Liver (tissue), 3 donors: ENCODE measurements around the gene ZEB1.

Experiments
- ATF3 ChIP-seq: IDR thresholded peaks from 2 replicates; pipeline ENCODE4 v1.6.1; 2016; ENCODE audit warnings: antibody characterized with exemption
- CTCF ChIP-seq: fragments of 150-350 bp; IDR thresholded peaks from 2 replicates; pipeline ENCODE4 v1.5.1; 2017; ENCODE audit warnings: improper control_type of control experiment, low read depth, low read length; ENCODE audit not compliant: missing input control
- EGR1 ChIP-seq, 2 donors: IDR thresholded peaks; 2 replicates each; pipeline ENCODE4 v1.6.1; 2016 to 2018; ENCODE audit warnings: antibody characterized with exemption in 2 of 2, low read depth in 2 of 2
- JUND ChIP-seq, 2 donors: IDR thresholded peaks; 2 replicates each; pipeline ENCODE4 v1.6.1; 2016; ENCODE audit warnings: antibody characterized with exemption in 2 of 2
- RAD21 ChIP-seq, 2 donors: IDR thresholded peaks; 2 replicates each; pipeline ENCODE4 v1.6.1; 2016; ENCODE audit warnings: antibody characterized with exemption in 2 of 2, mild to moderate bottlenecking in 2 of 2
- REST ChIP-seq: IDR thresholded peaks from 2 replicates; pipeline ENCODE4 v1.6.1; 2016; ENCODE audit warnings: antibody characterized with exemption, mild to moderate bottlenecking
- RXRA ChIP-seq, 2 donors: IDR thresholded peaks; 2 replicates each; pipeline ENCODE4 v1.6.1; 2017 to 2018; ENCODE audit warnings: antibody characterized with exemption in 2 of 2, mild to moderate bottlenecking in 1 of 2
- SP1 ChIP-seq: IDR thresholded peaks from 2 replicates; pipeline ENCODE4 v1.6.1; 2018; ENCODE audit warnings: antibody characterized with exemption, mild to moderate bottlenecking
- TAF1 ChIP-seq: conservative IDR thresholded peaks from 2 replicates; pipeline ENCODE4 v1.6.1; 2016; ENCODE audit warnings: antibody characterized with exemption, mild to moderate bottlenecking
- donor health status: healthy.
- donor health status: healthy.

- TF ChIP-seq REST (no peak), CTCF (peak; percentile 52), TAF1 (no peak), SP1 (no peak), ATF3 (no peak), EGR1 (IDR thresholded peaks at IDR 0.05; ENCODE audit: low read depth in 2 of 2) (no peak), RXRA (IDR thresholded peaks at IDR 0.05) (peak in 1 of 2 donors; percentile 21), JUND (IDR thresholded peaks at IDR 0.05) (no peak), RAD21 (IDR thresholded peaks at IDR 0.05) (peak; percentile 88 to 92)
Observed at GRCh38 chr10:31490858-31491504, 172.0 kb downstream of the ZEB1 start.
